HG03378 (cell line): ENCODE results near the gene PHOX2A.

Source experiments
- ATAC-seq: cut with Tn5 transposase; IDR thresholded peaks from one replicate; pipeline ENCODE4 v1.9.1; 2021; ENCODE audit warnings: mild to moderate bottlenecking, moderate library complexity; ENCODE audit not compliant: unreplicated experiment

Gene PHOX2A

DNA sequence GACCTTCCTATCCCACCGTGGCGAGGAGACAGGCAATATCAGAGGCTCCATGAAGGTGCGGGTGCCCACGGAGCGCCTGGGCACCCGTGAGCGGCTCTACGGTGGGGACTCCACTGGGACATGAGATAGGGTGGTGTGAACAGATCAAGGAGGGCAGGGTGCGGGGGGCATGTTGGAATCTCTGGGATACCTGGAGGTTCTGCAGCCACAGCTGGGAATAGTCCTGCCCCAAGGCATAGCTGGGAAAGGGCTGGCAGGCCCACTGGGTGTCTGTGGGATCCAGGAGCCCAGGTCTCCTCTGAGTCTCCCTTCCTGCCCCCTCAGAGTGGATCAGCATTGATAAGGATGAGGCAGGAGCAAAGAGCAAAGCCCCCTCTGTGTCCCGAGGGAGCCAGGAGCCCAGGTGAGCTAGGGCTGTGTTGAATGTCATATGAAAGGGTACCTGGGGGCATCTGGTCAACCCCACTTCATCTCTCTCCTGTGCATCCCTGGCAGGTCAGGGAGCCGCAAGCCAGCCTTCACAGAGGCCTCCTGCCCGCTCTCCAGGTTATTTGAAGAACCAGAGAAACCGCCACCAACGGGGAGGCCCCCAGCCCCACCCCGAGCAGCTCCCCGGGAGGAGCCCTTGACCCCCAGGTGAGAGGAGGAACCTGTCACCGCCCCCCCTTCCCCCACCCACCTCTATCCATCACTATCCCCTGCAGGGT is 8.5 kb downstream of the PHOX2A start:
- ATAC-seq, result no peak

DNA sequence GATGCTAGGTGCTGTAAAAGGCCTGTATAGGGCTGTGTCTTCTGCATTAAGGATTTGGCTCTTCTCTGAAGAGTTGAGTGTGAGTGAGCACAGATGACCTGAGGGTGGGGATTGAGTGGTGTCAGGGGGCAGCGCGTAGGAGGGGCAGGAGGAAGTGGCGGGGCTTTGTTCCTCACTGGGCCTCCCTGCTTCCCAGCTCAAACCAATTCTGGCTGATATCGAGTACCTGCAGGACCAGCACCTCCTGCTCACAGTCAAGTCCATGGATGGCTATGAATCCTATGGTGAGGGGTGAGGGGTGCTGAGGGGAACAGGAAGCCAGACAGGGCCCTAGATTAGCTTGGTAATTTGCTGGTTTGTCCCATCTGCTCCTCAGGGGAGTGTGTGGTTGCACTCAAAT is 9.1 kb downstream of the PHOX2A start:
- ATAC-seq, result no peak

DNA sequence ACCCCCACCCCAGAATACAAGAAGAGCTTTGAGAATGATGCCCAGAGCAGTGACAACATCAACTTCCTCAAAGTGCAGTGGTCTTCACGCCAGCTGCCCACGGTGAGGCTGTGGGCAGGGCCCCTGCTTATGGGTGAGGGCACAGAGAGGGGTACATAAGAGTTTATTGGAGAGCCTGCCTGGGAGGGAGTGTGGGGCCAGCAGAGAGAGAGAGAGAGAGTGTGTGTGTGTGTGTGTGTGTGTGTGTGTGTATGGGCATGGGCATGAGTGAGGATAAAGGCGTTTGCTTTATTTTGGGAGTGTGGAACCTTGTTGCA is 9.5 kb downstream of the PHOX2A start:
- no peak for ATAC-seq

DNA sequence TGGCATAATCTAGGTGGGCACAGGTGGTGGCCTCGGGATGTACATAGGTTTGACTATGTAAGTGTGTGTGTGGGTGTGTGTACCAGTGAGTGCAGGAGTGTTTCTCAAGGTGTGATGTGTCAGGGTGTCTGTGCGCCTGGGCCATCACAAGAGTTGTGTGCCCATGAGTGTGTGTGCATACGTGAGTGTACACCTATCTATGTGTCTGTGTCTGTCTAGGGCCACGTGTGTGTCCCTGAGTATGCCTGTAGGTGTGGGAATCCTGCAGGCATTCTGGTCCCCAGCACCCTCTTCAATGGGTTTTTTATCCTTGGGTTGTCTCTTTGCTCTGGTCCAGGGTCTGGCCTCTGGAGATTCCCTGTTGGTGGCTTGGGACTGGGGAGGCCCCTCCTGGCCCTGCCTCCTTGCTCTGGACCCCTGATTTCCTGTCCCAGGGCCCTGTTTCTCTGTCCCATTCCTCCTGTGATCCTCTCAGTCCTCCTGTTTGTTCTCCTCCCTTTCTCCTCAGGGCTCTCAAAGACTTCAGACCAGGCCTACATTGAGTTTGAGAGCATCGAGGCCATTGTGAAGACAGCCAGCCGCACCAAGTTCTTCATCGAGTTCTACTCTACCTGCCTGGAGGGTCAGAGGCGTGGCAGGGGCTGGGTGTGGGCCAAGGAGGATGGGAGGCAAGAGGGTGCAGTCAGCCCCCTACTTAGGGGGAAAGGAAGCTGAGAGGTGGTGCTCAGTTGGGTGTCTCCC is 10.0 kb downstream of the PHOX2A start:
- no peak for ATAC-seq

DNA sequence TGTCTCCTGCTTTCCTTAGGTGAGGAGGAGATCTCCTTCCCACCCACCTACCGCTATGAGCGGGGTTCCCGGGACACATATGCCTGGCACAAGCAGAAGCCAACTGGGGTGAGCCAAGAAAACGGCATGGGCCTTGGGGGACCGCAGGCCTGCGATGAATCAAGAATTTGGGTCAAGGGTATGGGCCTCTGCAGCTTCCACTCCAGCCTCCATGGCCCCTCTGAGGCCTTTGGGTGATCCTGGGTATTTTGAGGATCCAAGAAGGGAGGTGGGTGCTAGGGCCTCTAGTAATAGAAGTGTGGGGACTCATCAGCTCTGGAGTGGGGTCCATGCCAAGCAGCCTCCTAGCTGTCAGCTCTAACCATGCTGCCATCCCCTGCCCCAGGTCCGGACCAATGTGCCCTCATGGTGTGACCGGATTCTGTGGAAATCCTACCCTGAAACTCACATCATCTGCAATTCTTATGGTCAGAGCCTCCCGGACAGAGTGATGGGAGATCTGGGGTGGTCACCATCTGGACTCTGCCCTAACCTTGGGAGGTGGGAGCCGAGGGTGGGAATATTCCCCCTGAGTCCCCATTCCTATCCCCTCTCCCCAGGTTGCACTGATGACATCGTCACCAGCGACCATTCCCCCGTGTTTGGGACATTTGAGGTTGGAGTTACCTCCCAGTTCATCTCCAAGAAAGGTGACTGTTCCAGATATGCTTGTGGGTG is 10.8 kb downstream of the PHOX2A start:
- no peak for ATAC-seq

DNA sequence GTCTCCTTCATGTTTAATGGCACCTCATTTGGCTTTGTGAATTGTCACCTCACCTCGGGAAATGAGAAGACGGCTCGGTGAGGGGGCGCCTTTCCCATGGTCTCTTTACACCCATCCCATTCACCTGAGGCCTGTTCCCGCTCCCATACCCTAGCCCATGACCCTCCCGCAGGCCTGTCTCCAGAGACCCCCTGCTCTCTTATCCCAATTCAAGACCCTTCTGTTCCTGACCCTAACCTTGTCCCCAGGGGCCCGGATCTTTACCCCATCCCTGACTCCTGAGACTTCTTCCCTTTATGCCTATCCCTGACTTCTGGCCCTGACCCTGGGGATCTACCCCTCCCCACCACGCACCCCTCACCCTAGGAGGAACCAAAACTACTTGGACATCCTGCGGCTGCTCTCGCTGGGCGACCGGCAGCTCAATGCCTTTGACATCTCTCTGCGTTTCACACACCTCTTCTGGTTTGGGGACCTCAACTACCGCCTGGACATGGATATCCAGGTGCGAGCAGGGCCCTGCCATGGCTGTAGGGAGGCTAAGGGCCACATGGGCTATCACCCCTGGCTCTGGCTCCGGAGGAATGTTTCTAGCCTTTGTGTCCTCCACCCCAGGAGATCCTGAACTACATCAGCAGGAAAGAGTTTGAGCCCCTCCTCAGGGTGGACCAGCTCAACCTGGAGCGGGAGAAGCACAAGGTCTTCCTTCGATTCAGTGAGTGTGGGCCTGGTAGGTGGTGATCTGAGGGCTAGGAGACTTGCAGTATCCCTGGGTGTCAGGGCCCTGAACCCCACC is 11.5 kb downstream of the PHOX2A start:
- no peak for ATAC-seq

DNA sequence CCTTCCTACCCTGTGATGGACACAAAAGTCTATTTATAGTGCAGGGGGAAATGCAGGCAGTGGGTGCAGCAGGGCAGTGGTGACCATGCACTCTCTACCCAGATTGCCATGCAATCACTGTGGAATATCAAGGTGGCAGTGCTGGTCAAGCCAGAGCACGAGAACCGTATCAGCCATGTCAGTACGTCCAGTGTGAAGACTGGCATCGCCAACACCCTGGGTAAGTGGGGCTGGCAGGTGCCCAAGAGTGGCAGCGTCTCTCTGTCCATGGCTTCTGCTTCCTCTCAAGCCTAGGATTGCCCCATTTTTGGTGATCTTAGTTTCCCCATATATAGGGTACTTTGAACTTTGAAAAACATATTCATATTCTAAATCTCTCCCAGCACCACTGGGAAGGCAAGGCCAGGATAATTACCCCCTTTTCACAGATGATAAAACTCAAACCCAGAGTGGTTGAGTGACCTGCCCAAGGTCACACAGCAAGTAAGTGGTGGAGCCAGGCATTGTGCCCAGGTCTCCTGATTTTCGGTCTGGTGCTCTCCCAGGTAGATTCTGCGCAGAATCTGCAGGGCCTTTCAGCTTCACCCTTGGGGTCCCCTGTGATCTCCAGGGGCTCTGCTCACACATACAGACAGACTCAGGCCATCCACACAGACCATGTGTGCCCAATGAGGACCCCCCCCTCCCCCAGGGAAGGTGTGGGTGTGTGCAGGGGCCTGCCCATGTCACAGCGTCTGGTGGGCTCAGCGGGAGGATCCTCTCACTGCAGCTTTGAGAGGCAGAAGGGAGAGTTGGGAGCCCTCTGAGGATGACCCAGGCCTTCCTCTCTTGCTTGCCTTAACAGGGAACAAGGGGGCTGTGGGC is 12.3 kb downstream of the PHOX2A start:
- no peak for ATAC-seq

DNA sequence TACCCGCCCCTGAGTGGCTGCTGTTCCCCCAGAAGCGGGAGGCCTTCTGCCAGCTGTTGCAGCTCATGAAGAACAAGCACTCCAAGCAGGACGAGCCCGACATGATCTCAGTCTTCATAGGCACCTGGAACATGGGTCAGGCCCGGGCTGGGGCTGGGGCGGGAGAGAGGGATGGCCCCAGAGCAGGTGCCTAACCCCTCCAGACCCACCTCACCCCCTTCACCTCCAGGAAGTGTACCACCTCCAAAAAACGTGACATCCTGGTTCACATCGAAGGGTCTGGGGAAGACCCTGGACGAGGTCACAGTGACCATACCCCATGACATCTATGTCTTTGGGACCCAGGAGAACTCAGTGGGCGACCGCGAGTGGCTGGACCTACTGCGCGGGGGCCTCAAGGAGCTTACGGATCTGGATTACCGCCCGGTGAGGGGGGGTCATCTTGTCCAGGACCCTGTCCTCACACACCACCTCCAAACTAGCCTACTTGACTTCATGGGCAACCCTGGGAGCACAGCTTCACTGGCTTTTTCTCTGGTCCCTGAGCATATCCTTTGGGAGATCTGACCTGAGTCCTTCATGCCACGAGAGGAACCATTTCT is 13.1 kb downstream of the PHOX2A start:
- ATAC-seq, result no peak

DNA sequence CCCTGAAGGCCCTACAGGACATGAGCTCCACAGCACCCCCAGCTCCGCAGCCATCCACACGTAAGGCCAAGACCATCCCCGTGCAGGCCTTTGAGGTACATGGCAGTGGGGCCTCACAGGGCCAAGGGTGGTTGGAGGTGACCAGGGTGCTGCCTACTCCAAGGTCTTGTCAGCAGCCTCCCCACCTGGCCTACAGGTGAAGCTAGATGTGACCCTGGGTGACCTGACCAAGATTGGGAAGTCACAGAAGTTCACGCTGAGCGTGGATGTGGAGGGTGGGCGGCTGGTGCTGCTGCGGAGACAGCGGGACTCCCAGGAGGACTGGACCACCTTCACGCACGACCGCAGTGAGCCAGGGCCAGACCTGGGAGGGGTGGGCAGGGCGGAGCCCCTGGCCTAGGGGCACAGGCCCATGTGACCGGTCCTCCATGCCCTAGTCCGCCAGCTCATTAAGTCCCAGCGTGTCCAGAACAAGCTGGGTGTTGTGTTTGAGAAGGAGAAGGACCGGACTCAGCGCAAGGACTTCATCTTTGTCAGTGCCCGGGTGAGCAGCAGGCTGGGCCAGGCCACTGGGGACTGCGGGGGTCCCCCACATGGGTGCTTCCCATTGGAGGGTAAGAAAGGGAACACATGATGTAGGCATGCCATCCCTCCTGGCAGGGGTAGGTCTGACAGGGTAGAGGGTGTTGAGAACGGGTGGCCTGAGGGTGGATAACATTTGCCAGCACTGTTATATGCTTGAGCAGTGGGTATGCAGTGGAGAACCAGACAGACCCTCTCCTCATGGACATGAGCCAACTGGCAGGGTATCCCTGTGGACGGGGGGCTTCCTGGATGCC is 13.8 kb downstream of the PHOX2A start:
- no peak for ATAC-seq

DNA sequence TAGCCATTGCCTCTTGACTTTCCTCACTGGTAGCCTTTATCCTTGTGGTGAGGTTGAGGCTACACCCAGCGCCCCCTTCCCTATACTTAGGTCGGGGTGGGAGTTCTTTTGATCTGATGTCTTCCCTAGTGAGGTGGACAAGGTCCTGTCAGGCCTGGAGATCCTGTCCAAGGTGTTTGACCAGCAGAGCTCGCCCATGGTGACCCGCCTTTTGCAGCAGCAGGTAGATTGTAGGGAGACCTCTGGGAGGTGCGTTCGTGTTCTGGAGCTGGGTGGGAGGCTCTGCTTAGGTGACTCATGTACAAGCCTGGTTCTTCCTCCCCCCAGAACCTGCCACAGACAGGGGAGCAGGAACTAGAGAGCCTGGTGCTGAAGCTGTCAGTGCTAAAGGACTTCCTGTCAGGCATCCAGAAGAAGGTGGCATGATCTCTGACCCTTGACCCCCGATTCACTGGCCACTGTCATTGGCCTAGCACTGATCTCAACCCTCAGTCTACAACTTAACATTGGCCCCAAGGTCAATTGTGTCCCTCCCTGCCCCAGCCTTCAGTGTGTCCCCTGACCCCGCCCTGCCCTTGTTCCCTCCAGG is 14.5 kb downstream of the PHOX2A start:
- ATAC-seq, result no peak

DNA sequence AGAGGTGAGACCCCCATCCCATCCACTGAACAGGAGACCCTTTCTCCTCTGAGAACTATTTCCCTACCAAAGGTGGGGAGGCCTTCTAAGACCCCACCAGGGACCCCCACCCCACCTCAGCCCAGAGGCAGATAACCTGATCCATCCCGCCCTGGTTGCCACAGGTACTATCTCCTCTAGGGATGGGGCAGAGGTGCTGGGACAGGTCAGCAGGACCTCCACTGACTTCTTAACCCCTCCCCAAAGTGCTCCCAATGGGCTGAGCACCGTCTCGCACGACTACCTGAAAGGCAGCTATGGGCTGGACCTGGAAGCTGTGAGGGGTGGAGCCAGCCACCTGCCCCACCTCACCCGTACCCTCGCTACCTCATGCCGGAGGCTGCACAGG is 15.1 kb downstream of the PHOX2A start:
- no peak for ATAC-seq

DNA sequence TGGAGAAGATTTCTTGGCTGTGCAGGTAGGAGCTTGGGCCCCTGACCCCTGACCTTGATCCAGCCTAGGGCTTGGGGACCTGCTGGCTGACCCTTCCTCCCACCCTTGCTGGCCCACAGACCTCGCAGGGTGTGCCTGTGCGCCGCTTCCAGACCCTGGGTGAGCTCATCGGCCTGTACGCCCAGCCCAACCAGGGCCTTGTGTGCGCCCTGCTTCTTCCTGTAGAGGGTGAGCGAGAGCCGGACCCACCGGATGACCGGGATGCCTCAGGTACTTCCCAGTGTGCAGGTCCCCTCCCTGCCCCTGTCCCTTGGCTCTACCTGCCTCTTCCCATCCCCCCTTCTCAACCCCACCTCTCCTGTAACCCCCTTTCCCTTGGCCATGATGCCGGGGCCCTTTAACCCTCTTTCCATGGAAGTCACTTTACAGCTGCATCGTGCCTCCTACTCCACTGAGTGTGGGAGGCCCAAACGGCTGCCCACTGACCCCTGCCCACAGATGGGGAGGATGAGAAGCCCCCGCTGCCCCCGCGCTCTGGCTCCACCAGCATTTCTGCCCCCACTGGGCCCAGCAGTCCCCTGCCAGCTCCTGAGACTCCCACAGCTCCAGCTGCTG is 15.6 kb downstream of the PHOX2A start:
- no peak for ATAC-seq

DNA sequence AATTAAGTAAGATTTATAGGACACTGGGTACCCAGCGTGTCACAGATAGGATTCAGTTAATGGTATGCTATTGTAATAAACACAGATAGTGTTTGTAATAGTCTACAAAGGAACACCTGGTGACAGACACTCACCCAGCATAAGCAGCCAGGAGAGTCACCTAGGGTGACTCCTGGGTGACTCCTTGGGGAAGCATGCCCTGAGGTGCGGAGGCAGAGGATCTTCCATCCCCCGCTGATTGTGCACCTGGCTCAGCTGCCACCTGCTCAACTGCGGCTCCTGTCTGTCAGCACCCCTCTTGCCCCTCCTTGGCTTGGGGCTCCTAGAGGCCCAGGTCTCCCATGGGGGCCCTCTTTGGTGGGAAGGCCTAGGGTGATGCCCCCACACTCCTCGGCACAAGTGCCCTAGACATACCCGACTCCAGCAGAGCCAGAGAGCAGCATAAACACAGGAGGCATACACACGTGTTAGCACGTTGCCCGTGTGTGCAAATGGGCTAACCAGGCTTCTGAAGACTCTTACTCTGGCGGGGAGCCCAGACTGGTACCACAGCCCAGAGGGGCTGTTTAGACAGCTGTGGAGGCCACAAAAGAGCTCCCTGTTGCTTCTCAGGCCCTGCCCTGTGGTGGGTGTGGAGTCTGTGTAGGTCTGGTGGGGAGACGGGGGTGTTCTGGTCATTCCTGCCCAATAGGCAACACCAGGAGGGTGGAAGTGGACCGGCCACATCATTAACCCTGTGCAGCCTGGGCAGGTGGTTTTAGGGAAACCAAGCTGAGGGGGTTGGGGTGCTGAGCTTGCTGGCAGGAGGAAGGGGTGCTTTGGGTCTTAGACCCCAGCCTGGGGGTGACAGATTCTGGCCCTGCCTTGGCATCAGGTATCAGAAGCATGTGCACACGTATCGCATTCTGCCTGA is 16.4 kb downstream of the PHOX2A start:
- ATAC-seq, result no peak

DNA sequence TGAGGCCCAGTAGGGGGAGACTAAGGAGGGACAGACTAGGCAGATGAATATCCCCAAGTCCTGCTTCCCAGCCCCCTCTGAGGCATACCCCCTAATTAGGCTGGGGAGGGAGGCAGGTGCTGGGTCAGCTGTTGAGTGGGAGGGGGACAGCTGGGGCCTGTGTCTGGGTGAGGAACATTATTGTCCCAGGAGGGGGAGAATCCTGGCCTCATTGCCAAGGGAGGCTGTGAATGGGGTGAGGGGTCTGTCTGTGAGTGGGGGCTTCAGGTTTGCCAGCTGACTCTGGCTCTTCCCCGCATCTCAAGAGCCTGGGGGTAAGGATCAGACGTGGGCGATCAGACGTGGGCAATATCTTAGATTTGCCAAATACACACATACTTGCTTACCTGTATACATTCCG is 17.3 kb downstream of the PHOX2A start:
- no peak for ATAC-seq

DNA sequence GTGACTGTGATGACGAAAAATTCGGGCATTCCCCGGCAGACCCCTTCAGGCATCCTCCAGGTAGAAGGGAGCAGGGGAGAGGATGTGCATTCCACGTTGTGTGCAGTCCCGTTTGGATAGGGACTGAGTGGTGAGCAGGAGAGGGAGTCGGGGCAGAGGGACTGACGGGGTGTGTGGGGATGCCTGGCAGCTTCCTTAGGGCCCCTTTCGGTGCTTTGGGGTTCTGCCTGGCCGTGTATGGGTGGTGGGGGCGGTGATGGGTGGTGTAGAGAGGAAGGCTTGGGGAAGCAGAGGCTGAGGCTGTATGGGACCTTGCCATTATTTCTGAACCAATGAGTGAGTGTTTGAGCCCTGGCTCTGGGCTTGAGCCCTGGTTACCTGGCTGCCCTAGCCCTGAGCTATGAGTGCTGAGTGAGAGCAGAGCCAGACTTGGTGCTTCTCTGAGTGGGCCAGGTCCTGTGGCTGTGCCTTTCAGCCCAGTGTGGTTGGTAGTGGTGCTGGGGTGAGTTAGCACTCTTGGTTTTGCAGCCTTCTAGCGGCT is 18.5 kb downstream of the PHOX2A start:
- ATAC-seq, result no peak

DNA sequence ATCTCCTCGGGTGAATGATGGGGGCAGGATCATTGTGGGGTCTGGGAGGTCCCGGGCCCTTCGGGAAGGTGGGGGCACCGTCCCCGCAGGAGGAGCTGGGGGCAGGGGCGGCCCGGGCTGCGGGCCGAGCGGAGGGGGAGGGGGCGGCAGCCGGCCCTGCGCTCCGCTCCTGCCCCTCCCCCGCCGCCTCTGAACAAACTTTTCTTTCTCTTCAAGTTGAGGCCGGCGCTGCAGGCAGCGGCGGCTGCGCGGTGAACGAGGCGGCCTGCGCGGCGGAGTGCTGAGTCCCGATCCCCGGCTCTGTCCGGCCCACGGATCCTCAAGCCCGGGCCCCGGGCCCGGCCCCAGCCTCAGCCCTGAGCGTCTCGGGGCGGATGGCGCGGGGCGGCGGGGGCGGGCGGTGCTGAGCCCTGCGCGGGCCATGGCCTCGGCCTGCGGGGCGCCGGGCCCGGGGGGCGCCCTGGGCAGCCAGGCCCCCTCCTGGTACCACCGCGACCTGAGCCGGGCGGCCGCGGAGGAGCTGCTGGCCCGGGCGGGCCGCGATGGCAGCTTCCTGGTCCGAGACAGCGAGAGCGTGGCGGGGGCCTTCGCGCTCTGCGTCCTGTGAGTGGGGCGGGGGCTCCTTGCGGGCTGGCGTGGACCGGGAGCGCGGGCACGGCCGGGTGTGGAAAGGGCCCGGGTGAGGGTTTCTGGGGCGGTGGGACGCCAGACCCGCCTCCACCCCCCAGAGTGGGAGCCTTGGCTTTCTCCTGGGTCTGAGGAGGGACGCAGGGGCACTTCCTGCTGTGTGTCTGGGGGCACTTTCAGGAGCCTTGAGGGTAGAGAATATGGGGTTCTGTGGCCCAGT is 19.2 kb downstream of the PHOX2A start, which contains the start of gene INPPL1:
INPPL1 (plus strand) TSS at position 204 of the 847 bp plus-strand sequence; CDS start at position 422, 218 bp downstream.
- no peak for ATAC-seq
